Mesothelial cell of epicardium (in vitro differentiated cells): ENCODE data around the gene L1CAM. TPM values are rescaled to one million over a fixed set of nuclear protein-coding genes. Genes with fewer than 3 reads are reported as not detected.

Experiments used
- DNase-seq, 2 experiments: peaks; one replicate each; pipeline ENCODE4 v3.0.0; 2021; ENCODE audit warnings: low spot score in 2 of 2; ENCODE audit not compliant: unreplicated experiment in 2 of 2
- H3K27ac Mint-ChIP-seq: 2 replicates; pipeline ENCODE4 v1.8.0; 2021; ENCODE audit warnings: mixed read lengths
- H3K27me3 Mint-ChIP-seq: 2 replicates; pipeline ENCODE4 v1.8.0; 2021; ENCODE audit warnings: low read depth, mixed read lengths
- H3K36me3 Mint-ChIP-seq: 2 replicates; pipeline ENCODE4 v1.8.0; 2021; ENCODE audit warnings: mixed read lengths
- H3K4me1 Mint-ChIP-seq: 2 replicates; pipeline ENCODE4 v1.8.0; 2021; ENCODE audit warnings: mixed read lengths
- H3K4me3 Mint-ChIP-seq: 2 replicates; pipeline ENCODE4 v1.8.0; 2021; ENCODE audit warnings: mild to moderate bottlenecking, moderate library complexity, mixed read lengths
- H3K9me3 Mint-ChIP-seq: 2 replicates; pipeline ENCODE4 v1.8.0; 2021; ENCODE audit warnings: mixed read lengths
- total RNA-seq: library from RNA; stranded (reverse); gene quantifications from 3 replicates; pipeline ENCODE4 v1.2.1, GENCODE V29; 2021
- TF ChIP-seq, protein P1 (sequence below): fragments of 200-600 bp; sonication (generic); IDR thresholded peaks from one replicate; pipeline ENCODE4 v1.5.0; 2021; ENCODE audit warnings: antibody characterized with exemption; ENCODE audit not compliant: unreplicated experiment

L1CAM gene
- total RNA-seq, 1 donor from 2014 or later = 2.1 TPM

GRCh38 chrX:153874366-153875125, 11.4 kb downstream of the L1CAM start:
- Mint-ChIP-seq H3K27ac (no peak overlapping the region), H3K9me3 (peaks cover 10% of the 10 kb centered on the region), H3K4me1 (peaks cover 8% of the 10 kb centered on the region), H3K36me3 (peaks cover 2% of the 10 kb centered on the region), H3K27me3 (peaks cover 19% of the 10 kb centered on the region), H3K4me3 (no peak overlapping the region)
- TF ChIP-seq, protein P1, sequence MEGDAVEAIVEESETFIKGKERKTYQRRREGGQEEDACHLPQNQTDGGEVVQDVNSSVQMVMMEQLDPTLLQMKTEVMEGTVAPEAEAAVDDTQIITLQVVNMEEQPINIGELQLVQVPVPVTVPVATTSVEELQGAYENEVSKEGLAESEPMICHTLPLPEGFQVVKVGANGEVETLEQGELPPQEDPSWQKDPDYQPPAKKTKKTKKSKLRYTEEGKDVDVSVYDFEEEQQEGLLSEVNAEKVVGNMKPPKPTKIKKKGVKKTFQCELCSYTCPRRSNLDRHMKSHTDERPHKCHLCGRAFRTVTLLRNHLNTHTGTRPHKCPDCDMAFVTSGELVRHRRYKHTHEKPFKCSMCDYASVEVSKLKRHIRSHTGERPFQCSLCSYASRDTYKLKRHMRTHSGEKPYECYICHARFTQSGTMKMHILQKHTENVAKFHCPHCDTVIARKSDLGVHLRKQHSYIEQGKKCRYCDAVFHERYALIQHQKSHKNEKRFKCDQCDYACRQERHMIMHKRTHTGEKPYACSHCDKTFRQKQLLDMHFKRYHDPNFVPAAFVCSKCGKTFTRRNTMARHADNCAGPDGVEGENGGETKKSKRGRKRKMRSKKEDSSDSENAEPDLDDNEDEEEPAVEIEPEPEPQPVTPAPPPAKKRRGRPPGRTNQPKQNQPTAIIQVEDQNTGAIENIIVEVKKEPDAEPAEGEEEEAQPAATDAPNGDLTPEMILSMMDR = no peak
- no peak for DNase-seq

GRCh38 chrX:153874085-153874365, 11.9 kb downstream of the L1CAM start:
- peaks cover 13% of the 10 kb centered on the region for H3K27me3 Mint-ChIP-seq
- H3K27ac Mint-ChIP-seq = no peak overlapping the region
- H3K9me3 Mint-ChIP-seq = peaks cover 10% of the 10 kb centered on the region
- H3K4me1 Mint-ChIP-seq = peaks cover 3% of the 10 kb centered on the region
- no peak overlapping the region for H3K4me3 Mint-ChIP-seq
- no peak for DNase-seq
- TF ChIP-seq, protein P1 = no peak
- peaks cover 2% of the 10 kb centered on the region for H3K36me3 Mint-ChIP-seq

- TF ChIP-seq, protein P1 = no peak
- Mint-ChIP-seq H3K4me3 (no peak overlapping the region), H3K4me1 (no peaks in the 10 kb centered on the region), H3K9me3 (peaks cover 10% of the 10 kb centered on the region), H3K27ac (no peak overlapping the region), H3K36me3 (peaks cover 2% of the 10 kb centered on the region), H3K27me3 (peaks cover 9% of the 10 kb centered on the region)
- no peak for DNase-seq
Measured at GRCh38 chrX:153873282-153874084, 12.5 kb downstream of the L1CAM start.

- Mint-ChIP-seq H3K4me3 (no peak overlapping the region), H3K36me3 (peaks cover 2% of the 10 kb centered on the region), H3K27me3 (peaks cover 3% of the 10 kb centered on the region), H3K9me3 (peaks cover 10% of the 10 kb centered on the region), H3K27ac (no peak overlapping the region), H3K4me1 (no peaks in the 10 kb centered on the region)
- DNase-seq = no peak
- TF ChIP-seq, protein P1 = no peak
Measured at GRCh38 chrX:153871946-153872878, 13.8 kb downstream of the L1CAM start.

DNA sequence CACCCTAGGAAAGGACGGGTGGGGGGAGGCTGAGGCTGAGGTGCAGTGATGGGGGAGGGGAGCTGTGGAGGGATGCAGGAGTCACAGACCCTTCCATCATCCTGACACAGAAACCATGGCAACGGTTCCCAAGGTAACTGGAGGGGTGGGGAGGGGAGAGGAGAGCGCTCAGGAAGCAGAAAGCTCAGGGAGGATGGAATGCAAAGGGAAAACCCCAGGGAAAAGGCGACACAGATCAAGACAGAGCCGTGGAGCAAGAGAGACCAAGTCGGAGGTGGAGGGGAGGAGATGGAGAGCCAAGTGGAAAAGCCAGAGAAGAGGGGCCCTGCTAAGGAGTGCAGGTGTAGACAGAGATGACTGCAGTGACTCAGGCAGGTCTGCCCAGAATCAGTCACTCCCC, 14.5 kb downstream of the L1CAM start:
- H3K4me1 Mint-ChIP-seq = no peaks in the 10 kb centered on the region

More for the DNA sequence above, 14.5 kb downstream of the L1CAM start:
- Mint-ChIP-seq H3K36me3 (peaks cover 2% of the 10 kb centered on the region), H3K4me3 (no peak overlapping the region), H3K27ac (no peak overlapping the region), H3K9me3 (peaks cover 10% of the 10 kb centered on the region), H3K27me3 (peaks cover 3% of the 10 kb centered on the region)
- DNase-seq = no peak
- TF ChIP-seq, protein P1 = no peak
